ENCODE data around the gene SLC51A. TPM values are rescaled to one million over a fixed set of nuclear protein-coding genes. Genes with fewer than 3 reads are reported as not detected.
A peak's percentile ranks its signal among the peaks of the same experiment; 100 is the strongest.

The SLC51A gene
- total and polyA plus RNA-seq, 2 of the 13 experiments (the other 11 are each of a cell fraction or from before 2014, with no cell fraction given) = 4.3 to 48.8 TPM

DNA sequence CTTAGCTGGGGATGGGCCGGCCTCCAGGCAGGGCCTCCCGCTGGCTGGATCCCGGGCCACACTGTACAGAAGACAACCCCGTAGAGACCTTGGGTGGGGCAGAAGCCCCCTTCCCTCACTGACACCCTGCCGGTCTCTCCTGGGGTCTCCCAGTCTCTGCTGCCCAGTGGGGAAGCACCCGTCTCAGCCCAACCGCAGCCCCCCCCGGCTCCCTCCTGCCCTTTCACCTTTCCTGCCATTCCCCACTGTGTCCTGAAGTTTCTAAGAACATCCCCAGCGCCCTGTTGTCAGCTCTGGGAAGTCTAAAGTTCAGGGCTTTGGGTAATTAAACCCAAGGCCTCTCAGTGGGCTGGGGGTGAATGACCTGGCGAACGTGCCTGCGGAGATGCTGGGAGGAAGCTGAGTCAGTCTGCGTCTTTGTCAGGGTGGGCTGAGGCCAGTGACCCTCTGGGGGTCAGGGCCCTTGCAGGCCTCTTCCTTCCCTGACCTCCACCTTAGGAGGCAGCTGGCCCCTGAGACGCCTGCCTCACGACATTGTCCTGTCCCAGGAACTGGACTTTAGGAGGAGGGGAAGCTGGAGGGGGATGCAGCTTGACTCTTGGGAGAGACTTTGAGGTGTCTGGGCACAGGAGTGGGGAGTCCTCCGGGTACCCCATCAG is 1.4 kb upstream of the SLC51A start (continued):
- TF ChIP-seq, protein P1, sequence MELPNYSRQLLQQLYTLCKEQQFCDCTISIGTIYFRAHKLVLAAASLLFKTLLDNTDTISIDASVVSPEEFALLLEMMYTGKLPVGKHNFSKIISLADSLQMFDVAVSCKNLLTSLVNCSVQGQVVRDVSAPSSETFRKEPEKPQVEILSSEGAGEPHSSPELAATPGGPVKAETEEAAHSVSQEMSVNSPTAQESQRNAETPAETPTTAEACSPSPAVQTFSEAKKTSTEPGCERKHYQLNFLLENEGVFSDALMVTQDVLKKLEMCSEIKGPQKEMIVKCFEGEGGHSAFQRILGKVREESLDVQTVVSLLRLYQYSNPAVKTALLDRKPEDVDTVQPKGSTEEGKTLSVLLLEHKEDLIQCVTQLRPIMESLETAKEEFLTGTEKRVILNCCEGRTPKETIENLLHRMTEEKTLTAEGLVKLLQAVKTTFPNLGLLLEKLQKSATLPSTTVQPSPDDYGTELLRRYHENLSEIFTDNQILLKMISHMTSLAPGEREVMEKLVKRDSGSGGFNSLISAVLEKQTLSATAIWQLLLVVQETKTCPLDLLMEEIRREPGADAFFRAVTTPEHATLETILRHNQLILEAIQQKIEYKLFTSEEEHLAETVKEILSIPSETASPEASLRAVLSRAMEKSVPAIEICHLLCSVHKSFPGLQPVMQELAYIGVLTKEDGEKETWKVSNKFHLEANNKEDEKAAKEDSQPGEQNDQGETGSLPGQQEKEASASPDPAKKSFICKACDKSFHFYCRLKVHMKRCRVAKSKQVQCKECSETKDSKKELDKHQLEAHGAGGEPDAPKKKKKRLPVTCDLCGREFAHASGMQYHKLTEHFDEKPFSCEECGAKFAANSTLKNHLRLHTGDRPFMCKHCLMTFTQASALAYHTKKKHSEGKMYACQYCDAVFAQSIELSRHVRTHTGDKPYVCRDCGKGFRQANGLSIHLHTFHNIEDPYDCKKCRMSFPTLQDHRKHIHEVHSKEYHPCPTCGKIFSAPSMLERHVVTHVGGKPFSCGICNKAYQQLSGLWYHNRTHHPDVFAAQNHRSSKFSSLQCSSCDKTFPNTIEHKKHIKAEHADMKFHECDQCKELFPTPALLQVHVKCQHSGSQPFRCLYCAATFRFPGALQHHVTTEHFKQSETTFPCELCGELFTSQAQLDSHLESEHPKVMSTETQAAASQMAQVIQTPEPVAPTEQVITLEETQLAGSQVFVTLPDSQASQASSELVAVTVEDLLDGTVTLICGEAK (IDR thresholded peaks at IDR 0.05) = no peak
- TF ChIP-seq, protein P1 (CRISPR knock-in tag; IDR thresholded peaks at IDR 0.05) = peak; percentile 65; the same call in 1 of the 2 replicates
- TF ChIP-seq ZNF816 (CRISPR knock-in tag; IDR thresholded peaks at IDR 0.05; ENCODE audit: borderline replicate concordance) = no peak; the same call in 1 of the 2 replicates
- TF ChIP-seq POLR2AphosphoS5 (IDR thresholded peaks at IDR 0.05; ENCODE audit: low read depth, low read length) = no peak
- peak; percentile 29; the same call in 1 of the 2 replicates for TF ChIP-seq NCOA1 (CRISPR knock-in tag; IDR thresholded peaks at IDR 0.05)
- TF ChIP-seq, protein P2, sequence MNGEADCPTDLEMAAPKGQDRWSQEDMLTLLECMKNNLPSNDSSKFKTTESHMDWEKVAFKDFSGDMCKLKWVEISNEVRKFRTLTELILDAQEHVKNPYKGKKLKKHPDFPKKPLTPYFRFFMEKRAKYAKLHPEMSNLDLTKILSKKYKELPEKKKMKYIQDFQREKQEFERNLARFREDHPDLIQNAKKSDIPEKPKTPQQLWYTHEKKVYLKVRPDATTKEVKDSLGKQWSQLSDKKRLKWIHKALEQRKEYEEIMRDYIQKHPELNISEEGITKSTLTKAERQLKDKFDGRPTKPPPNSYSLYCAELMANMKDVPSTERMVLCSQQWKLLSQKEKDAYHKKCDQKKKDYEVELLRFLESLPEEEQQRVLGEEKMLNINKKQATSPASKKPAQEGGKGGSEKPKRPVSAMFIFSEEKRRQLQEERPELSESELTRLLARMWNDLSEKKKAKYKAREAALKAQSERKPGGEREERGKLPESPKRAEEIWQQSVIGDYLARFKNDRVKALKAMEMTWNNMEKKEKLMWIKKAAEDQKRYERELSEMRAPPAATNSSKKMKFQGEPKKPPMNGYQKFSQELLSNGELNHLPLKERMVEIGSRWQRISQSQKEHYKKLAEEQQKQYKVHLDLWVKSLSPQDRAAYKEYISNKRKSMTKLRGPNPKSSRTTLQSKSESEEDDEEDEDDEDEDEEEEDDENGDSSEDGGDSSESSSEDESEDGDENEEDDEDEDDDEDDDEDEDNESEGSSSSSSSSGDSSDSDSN (CRISPR knock-in tag; IDR thresholded peaks at IDR 0.05) = peak; percentile 56; the same call in 1 of the 2 replicates
- TF ChIP-seq, protein P3, sequence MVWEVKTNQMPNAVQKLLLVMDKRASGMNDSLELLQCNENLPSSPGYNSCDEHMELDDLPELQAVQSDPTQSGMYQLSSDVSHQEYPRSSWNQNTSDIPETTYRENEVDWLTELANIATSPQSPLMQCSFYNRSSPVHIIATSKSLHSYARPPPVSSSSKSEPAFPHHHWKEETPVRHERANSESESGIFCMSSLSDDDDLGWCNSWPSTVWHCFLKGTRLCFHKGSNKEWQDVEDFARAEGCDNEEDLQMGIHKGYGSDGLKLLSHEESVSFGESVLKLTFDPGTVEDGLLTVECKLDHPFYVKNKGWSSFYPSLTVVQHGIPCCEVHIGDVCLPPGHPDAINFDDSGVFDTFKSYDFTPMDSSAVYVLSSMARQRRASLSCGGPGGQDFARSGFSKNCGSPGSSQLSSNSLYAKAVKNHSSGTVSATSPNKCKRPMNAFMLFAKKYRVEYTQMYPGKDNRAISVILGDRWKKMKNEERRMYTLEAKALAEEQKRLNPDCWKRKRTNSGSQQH (CRISPR knock-in tag; IDR thresholded peaks at IDR 0.05; ENCODE audit: low read depth) = peak; percentile 75
- peak; percentile 52; the same call in 1 of the 2 replicates for TF ChIP-seq ZBTB42 (CRISPR knock-in tag; IDR thresholded peaks at IDR 0.05)
- TF ChIP-seq NBN (conservative IDR thresholded peaks at IDR 0.05) = no peak
- 0 out of 2 replicates have a peak, but pooled peaks have one; percentile 34 for TF ChIP-seq THYN1 (CRISPR knock-in tag; IDR thresholded peaks at IDR 0.05; ENCODE audit: borderline replicate concordance, low read depth)
- TF ChIP-seq, protein P4, sequence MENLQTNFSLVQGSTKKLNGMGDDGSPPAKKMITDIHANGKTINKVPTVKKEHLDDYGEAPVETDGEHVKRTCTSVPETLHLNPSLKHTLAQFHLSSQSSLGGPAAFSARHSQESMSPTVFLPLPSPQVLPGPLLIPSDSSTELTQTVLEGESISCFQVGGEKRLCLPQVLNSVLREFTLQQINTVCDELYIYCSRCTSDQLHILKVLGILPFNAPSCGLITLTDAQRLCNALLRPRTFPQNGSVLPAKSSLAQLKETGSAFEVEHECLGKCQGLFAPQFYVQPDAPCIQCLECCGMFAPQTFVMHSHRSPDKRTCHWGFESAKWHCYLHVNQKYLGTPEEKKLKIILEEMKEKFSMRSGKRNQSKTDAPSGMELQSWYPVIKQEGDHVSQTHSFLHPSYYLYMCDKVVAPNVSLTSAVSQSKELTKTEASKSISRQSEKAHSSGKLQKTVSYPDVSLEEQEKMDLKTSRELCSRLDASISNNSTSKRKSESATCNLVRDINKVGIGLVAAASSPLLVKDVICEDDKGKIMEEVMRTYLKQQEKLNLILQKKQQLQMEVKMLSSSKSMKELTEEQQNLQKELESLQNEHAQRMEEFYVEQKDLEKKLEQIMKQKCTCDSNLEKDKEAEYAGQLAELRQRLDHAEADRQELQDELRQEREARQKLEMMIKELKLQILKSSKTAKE (CRISPR knock-in tag; IDR thresholded peaks at IDR 0.05; ENCODE audit: borderline replicate concordance) = peak; percentile 93
- TF ChIP-seq TBX2 (CRISPR knock-in tag; IDR thresholded peaks at IDR 0.05; ENCODE audit: borderline replicate concordance) = peak; percentile 96
- peak; percentile 56; the same call in 1 of the 2 replicates for TF ChIP-seq KAT8 (CRISPR knock-in tag; IDR thresholded peaks at IDR 0.05)
- peak; percentile 95 for TF ChIP-seq MEF2D (CRISPR knock-in tag; IDR thresholded peaks at IDR 0.05)
